ENCODE data around the gene SUMO2.

SUMO2 gene

DNA sequence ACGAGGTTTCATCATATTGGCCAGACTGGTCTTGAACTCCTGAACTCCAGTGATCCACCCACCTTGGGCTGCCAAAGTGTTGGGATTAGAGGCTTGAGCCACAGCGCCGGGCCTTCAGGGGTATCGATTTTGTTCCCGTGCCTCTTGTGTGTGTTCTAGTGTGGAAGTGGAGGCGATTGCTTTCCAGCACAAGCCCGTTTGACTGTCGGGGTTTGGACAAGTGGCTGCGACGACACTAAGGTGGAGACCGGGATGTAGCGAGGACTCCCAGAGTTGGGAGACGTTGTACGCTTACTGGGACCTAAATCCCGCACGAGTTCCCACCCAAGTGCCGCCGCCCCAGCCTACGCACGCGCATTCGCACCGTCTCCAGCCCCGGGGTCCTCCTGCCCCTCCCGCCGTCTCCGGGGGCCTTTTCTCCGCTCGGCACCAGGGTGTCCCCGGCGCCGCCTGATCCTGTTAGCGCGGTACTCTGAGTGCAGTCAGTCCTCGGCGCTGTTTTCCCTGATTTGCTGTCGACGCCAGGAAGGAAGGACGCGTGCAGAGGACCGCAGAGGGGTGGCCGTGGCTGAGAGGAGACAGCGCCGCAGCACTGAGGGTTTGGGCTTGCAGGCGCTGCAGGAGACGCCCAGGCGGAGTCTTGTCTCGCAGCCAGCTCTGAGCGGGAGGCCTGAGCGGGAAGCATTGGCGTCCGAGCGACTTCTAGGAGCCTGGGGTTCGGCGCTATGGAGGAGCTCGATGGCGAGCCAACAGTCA, 22.5 kb upstream of the SUMO2 start, which contains the start of gene NUP85 (continued):
- TF ChIP-seq ZBTB48 (tag by site-specific recombination; IDR thresholded peaks at IDR 0.05), result peak; percentile 10; the same call in 1 of the 2 replicates
- TF ChIP-seq, protein P1, sequence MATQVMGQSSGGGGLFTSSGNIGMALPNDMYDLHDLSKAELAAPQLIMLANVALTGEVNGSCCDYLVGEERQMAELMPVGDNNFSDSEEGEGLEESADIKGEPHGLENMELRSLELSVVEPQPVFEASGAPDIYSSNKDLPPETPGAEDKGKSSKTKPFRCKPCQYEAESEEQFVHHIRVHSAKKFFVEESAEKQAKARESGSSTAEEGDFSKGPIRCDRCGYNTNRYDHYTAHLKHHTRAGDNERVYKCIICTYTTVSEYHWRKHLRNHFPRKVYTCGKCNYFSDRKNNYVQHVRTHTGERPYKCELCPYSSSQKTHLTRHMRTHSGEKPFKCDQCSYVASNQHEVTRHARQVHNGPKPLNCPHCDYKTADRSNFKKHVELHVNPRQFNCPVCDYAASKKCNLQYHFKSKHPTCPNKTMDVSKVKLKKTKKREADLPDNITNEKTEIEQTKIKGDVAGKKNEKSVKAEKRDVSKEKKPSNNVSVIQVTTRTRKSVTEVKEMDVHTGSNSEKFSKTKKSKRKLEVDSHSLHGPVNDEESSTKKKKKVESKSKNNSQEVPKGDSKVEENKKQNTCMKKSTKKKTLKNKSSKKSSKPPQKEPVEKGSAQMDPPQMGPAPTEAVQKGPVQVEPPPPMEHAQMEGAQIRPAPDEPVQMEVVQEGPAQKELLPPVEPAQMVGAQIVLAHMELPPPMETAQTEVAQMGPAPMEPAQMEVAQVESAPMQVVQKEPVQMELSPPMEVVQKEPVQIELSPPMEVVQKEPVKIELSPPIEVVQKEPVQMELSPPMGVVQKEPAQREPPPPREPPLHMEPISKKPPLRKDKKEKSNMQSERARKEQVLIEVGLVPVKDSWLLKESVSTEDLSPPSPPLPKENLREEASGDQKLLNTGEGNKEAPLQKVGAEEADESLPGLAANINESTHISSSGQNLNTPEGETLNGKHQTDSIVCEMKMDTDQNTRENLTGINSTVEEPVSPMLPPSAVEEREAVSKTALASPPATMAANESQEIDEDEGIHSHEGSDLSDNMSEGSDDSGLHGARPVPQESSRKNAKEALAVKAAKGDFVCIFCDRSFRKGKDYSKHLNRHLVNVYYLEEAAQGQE (tag by site-specific recombination; IDR thresholded peaks at IDR 0.05), result peak; percentile 39; the same call in 1 of the 2 replicates
- no peak for TF ChIP-seq ZNF544 (tag by site-specific recombination; IDR thresholded peaks at IDR 0.05)
- peak; percentile 96 for TF ChIP-seq ZNF600 (tag by site-specific recombination; IDR thresholded peaks at IDR 0.05)
- peak; percentile 86; the same call in 1 of the 2 replicates for TF ChIP-seq ZNF777 (tag by site-specific recombination; IDR thresholded peaks at IDR 0.05; ENCODE audit: borderline replicate concordance)
- TF ChIP-seq ZNF571 (tag by site-specific recombination; IDR thresholded peaks at IDR 0.05), result no peak
- TF ChIP-seq SETDB1 (IDR thresholded peaks at IDR 0.05; ENCODE audit: insufficient read length, low read length), result peak; percentile 52
- peak; percentile 97 for TF ChIP-seq ZBTB17 (tag by site-specific recombination; IDR thresholded peaks at IDR 0.05)
- TF ChIP-seq ZNF707 (tag by site-specific recombination; IDR thresholded peaks at IDR 0.05), result no peak
- peak; percentile 76 for TF ChIP-seq ZNF501 (tag by site-specific recombination; IDR thresholded peaks at IDR 0.05)
- TF ChIP-seq TCF7L2 (IDR thresholded peaks at IDR 0.05; ENCODE audit: borderline replicate concordance, low read depth, low read length), result no peak
- peak; percentile 60 for TF ChIP-seq ZNF394 (tag by site-specific recombination; IDR thresholded peaks at IDR 0.05; ENCODE audit: borderline replicate concordance)
- TF ChIP-seq ZNF660 (tag by site-specific recombination; IDR thresholded peaks at IDR 0.05), result peak; percentile 82
- TF ChIP-seq ZNF404 (tag by site-specific recombination; IDR thresholded peaks at IDR 0.05), result no peak
- TF ChIP-seq ZFP37 (tag by site-specific recombination; IDR thresholded peaks at IDR 0.05), result peak; percentile 18; the same call in 1 of the 2 replicates
- peak; percentile 77; the same call in 1 of the 2 replicates for TF ChIP-seq KLF7 (tag by site-specific recombination; IDR thresholded peaks at IDR 0.05; ENCODE audit: borderline replicate concordance)
- TF ChIP-seq, protein P2, sequence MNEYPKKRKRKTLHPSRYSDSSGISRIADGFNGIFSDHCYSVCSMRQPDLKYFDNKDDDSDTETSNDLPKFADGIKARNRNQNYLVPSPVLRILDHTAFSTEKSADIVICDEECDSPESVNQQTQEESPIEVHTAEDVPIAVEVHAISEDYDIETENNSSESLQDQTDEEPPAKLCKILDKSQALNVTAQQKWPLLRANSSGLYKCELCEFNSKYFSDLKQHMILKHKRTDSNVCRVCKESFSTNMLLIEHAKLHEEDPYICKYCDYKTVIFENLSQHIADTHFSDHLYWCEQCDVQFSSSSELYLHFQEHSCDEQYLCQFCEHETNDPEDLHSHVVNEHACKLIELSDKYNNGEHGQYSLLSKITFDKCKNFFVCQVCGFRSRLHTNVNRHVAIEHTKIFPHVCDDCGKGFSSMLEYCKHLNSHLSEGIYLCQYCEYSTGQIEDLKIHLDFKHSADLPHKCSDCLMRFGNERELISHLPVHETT (tag by site-specific recombination; IDR thresholded peaks at IDR 0.05), result peak; percentile 86
- peak; percentile 86; the same call in 1 of the 2 replicates for TF ChIP-seq ZNF391 (tag by site-specific recombination; IDR thresholded peaks at IDR 0.05; ENCODE audit: borderline replicate concordance, low read depth)
- peak; percentile 80 for TF ChIP-seq ZNF324 (tag by site-specific recombination; IDR thresholded peaks at IDR 0.05)
- 0 out of 2 replicates have a peak, but pooled peaks have one; percentile 19 for TF ChIP-seq EGR2 (tag by site-specific recombination; IDR thresholded peaks at IDR 0.05; ENCODE audit: low read depth)
- peak; percentile 26; the same call in 1 of the 2 replicates for TF ChIP-seq ZBTB20 (tag by site-specific recombination; IDR thresholded peaks at IDR 0.05)
- peak; percentile 27; the same call in 1 of the 2 replicates for TF ChIP-seq ZNF843 (tag by site-specific recombination; IDR thresholded peaks at IDR 0.05)
- TF ChIP-seq GLIS1 (tag by site-specific recombination; IDR thresholded peaks at IDR 0.05), result peak; percentile 96
- TF ChIP-seq ZFP69B (tag by site-specific recombination; IDR thresholded peaks at IDR 0.05), result peak; percentile 6; the same call in 1 of the 2 replicates
- TF ChIP-seq KLF9 (tag by site-specific recombination; IDR thresholded peaks at IDR 0.05; ENCODE audit: low read depth), result peak; percentile 20; the same call in 1 of the 2 replicates
- TF ChIP-seq ZNF677 (tag by site-specific recombination; IDR thresholded peaks at IDR 0.05), result no peak
- TF ChIP-seq ZNF585B (tag by site-specific recombination; IDR thresholded peaks at IDR 0.05), result no peak
- no peak for TF ChIP-seq ZNF121 (tag by site-specific recombination; IDR thresholded peaks at IDR 0.05)
- TF ChIP-seq ZNF341 (tag by site-specific recombination; IDR thresholded peaks at IDR 0.05; ENCODE audit: low read depth), result peak; percentile 89
- peak; percentile 74; the same call in 1 of the 2 replicates for TF ChIP-seq ZNF2 (tag by site-specific recombination; IDR thresholded peaks at IDR 0.05)
- TF ChIP-seq, protein P3, sequence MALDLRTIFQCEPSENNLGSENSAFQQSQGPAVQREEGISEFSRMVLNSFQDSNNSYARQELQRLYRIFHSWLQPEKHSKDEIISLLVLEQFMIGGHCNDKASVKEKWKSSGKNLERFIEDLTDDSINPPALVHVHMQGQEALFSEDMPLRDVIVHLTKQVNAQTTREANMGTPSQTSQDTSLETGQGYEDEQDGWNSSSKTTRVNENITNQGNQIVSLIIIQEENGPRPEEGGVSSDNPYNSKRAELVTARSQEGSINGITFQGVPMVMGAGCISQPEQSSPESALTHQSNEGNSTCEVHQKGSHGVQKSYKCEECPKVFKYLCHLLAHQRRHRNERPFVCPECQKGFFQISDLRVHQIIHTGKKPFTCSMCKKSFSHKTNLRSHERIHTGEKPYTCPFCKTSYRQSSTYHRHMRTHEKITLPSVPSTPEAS (tag by site-specific recombination; IDR thresholded peaks at IDR 0.05), result no peak
- TF ChIP-seq ZSCAN23 (tag by site-specific recombination; IDR thresholded peaks at IDR 0.05), result 0 out of 2 replicates have a peak, but pooled peaks have one; percentile 49
- peak; percentile 91 for TF ChIP-seq SP7 (tag by site-specific recombination; IDR thresholded peaks at IDR 0.05)
